Subcutaneous abdominal adipose tissue (tissue), 5 donors: ENCODE data around the gene SRSF1.
A peak's percentile ranks its signal among the peaks of the same experiment; 100 is the strongest.

ENCODE experiments used
- H3K27ac ChIP-seq: one replicate; pipeline ENCODE4 v1.7.0; 2013; ENCODE audit warnings: low read depth, mild to moderate bottlenecking, inconsistent platforms, low read length, moderate library complexity
- H3K27me3 ChIP-seq, 5 donors: one replicate each; pipeline ENCODE4 v1.7.0; 2013; ENCODE audit warnings: low read length in 5 of 5, inconsistent platforms in 1 of 5; ENCODE audit not compliant: control insufficient read depth in 5 of 5, insufficient read depth in 4 of 5
- H3K36me3 ChIP-seq, 5 donors: one replicate each; pipeline ENCODE4 v1.7.0; 2013; ENCODE audit warnings: low read length in 5 of 5; ENCODE audit not compliant: control insufficient read depth in 5 of 5, insufficient read depth in 5 of 5
- H3K4me1 ChIP-seq, 5 donors: one replicate each; pipeline ENCODE4 v1.7.0; 2013; ENCODE audit warnings: low read length in 5 of 5, mild to moderate bottlenecking in 3 of 5, moderate library complexity in 1 of 5; ENCODE audit not compliant: control insufficient read depth in 5 of 5, insufficient read depth in 5 of 5
- H3K4me3 ChIP-seq, 5 donors: one replicate each; pipeline ENCODE4 v1.7.0; 2013; ENCODE audit warnings: low read length in 5 of 5, low read depth in 1 of 5
- H3K9ac ChIP-seq, 5 donors: one replicate each; pipeline ENCODE4 v1.7.0; 2013; ENCODE audit warnings: low read length in 5 of 5, mild to moderate bottlenecking in 4 of 5, moderate library complexity in 3 of 5
- H3K9me3 ChIP-seq, 5 donors: one replicate each; pipeline ENCODE4 v1.7.0; 2013; ENCODE audit warnings: low read length in 5 of 5; ENCODE audit not compliant: control insufficient read depth in 5 of 5
- donor health status: healthy.
- donor health status: healthy.
- donor health status: healthy.
- donor health status: healthy.
- donor health status: healthy.

The SRSF1 gene, protein sequence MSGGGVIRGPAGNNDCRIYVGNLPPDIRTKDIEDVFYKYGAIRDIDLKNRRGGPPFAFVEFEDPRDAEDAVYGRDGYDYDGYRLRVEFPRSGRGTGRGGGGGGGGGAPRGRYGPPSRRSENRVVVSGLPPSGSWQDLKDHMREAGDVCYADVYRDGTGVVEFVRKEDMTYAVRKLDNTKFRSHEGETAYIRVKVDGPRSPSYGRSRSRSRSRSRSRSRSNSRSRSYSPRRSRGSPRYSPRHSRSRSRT

DNA sequence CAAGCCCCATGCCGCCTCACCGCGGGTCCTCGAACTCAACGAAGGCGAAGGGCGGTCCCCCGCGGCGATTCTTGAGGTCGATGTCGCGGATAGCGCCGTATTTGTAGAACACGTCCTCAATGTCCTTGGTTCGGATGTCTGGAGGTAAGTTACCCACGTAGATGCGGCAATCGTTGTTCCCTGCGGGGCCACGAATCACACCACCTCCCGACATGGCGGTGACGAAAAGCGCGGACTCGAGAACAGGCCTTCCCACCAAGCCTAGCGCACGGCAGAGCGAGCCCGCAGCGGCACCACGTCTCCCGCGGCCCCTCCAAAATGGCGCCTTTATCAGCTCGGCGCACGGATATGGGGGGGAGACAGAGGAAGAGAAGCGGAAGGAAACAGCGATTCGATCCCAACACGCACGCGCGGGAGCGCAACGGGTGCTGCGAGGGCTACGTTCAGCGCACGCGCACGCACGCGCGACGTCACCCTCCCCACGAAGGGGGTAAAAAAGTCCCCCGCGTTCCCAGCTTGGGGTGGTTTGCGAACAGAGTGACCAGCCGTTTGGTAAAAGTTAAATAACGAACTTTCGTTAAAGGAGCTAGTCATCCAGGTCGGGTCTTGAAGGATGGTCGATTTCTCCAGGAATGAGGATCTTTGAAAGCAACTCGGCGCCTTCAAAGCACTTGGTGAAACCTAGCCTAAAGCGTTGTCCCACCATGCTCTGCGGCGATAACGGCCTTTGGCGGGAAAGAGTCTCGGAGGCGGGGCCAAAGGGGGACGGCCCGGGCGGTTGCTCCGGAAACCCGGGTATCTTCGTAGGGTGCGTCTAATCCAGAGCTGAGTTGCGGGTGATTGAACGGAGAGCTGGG is at the start of gene SRSF1:
Gene SRSF1 (minus strand): TSS at position 323 of the 857 bp plus-strand sequence. CDS start 109 bp downstream, at position 214.
- peak within 1 kb of the TSS; percentile 99 for H3K27ac ChIP-seq
- peak within 1 kb of the TSS; percentile 80 to 100 (median 99) for H3K4me3 ChIP-seq
- H3K9me3 ChIP-seq = no peaks in the 10 kb centered on the region
- peaks cover 25 to 35% (median 30%) of the 10 kb centered on the region in 5 donors for H3K36me3 ChIP-seq
- H3K27me3 ChIP-seq = no peaks in the 10 kb centered on the region
- H3K9ac ChIP-seq = peak within 1 kb of the TSS; percentile 91 to 100 (median 99)
- peaks cover 4 to 36% (median 33%) of the 10 kb centered on the region in 5 donors for H3K4me1 ChIP-seq

DNA sequence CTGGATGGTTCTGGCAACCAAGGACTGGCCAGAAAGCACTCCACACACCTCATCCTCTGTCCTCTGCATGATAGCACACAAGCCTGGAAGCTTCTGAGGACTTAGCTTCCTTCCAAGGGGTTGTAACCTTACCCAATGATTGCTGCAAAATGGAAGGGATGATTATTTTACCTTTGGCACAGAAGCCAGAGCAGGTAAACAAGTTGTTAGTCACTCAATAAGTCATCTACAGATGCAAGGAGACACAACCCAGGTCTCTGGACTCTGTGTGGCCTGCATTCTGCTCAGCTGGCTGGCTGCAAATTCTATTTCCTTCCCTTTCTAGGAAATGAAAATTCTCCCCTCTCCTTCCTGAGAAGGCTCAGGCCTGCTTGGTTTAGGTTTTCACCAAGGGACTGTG is 49.4 kb upstream of the SRSF1 start:
- no peak overlapping the region for H3K9ac ChIP-seq
- no peak overlapping the region for H3K27ac ChIP-seq
- H3K4me3 ChIP-seq = no peak overlapping the region
- peaks cover 3 to 9% (median 5%) of the 10 kb centered on the region in 5 donors for H3K27me3 ChIP-seq
- H3K36me3 ChIP-seq = no peaks in the 10 kb centered on the region
- H3K4me1 ChIP-seq = peaks cover 0 to 9% (median 2%) of the 10 kb centered on the region in 5 donors
- no peaks in the 10 kb centered on the region for H3K9me3 ChIP-seq

DNA sequence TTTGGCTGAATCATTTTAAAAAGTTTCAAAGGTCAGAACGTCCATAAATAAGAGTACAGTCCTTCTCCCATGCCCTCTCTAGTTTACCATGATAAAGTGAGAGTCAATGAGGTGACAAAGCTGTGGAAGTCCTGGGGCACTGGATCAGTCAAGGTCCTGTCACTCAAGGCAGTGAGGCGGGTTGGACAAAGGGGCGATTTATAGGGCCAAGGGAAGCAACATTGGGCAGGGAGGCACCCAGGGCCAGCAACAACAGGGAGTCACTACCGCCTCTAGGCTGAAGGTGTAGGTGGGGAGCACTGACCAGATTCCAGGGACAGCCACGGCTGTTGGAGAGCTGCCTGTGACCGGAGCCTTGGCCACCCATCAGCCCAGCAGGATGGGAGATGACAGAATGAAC is 47.6 kb upstream of the SRSF1 start:
- no peak overlapping the region for H3K9ac ChIP-seq
- no peaks in the 10 kb centered on the region for H3K36me3 ChIP-seq
- no peak overlapping the region for H3K27ac ChIP-seq
- H3K27me3 ChIP-seq = peaks cover 0 to 6% (median 2%) of the 10 kb centered on the region in 5 donors
- H3K4me3 ChIP-seq = no peak overlapping the region
- H3K4me1 ChIP-seq = no peaks in the 10 kb centered on the region
- no peaks in the 10 kb centered on the region for H3K9me3 ChIP-seq

- H3K27me3 ChIP-seq = peaks cover 0 to 2% (median 0%) of the 10 kb centered on the region in 5 donors
- H3K9me3 ChIP-seq = no peaks in the 10 kb centered on the region
- no peak overlapping the region for H3K9ac ChIP-seq
- H3K36me3 ChIP-seq = no peaks in the 10 kb centered on the region
- H3K27ac ChIP-seq = no peak overlapping the region
- H3K4me1 ChIP-seq = no peaks in the 10 kb centered on the region
- H3K4me3 ChIP-seq = no peak overlapping the region
These were observed 46.1 kb upstream of the SRSF1 start for GRCh38 chr17:58052945-58053715.

DNA sequence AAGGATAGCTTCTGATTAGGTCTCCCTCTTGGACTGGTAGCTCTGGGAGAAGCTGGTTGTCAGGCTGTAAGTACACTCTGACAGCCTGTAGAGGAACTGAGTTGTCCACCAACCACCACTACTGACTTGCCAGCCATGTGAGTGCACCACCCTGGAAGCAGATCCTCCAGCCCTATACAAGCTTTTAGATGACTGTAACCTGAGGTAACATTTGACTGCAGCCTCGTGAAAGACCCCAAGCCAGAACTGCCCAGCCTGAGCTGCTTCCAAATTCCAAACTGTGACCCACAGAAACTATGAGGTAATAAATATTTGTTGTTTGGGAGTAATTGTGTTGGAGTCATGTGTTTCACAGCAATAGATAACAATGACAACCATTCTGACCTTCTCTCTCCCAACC is 45.4 kb upstream of the SRSF1 start:
- Histone ChIP-seq H3K36me3 (no peaks in the 10 kb centered on the region), H3K27me3 (peaks cover 0 to 2% (median 0%) of the 10 kb centered on the region in 5 donors), H3K4me1 (no peaks in the 10 kb centered on the region), H3K9me3 (no peaks in the 10 kb centered on the region), H3K9ac (no peak overlapping the region), H3K4me3 (no peak overlapping the region), H3K27ac (no peak overlapping the region)

GRCh38 chr17:58051468-58051867 is 44.4 kb upstream of the SRSF1 start:
- Histone ChIP-seq H3K4me1 (no peaks in the 10 kb centered on the region), H3K4me3 (no peak overlapping the region), H3K9me3 (no peaks in the 10 kb centered on the region), H3K36me3 (no peaks in the 10 kb centered on the region), H3K9ac (no peak overlapping the region), H3K27ac (no peak overlapping the region), H3K27me3 (peaks cover 0 to 5% (median 0%) of the 10 kb centered on the region in 5 donors)

GRCh38 chr17:58050966-58051365 is 43.9 kb upstream of the SRSF1 start:
- no peaks in the 10 kb centered on the region for H3K9me3 ChIP-seq
- H3K9ac ChIP-seq = no peak overlapping the region
- no peaks in the 10 kb centered on the region for H3K4me1 ChIP-seq
- H3K27ac ChIP-seq = no peak overlapping the region
- no peak overlapping the region for H3K4me3 ChIP-seq
- H3K27me3 ChIP-seq = peaks cover 0 to 8% (median 0%) of the 10 kb centered on the region in 5 donors
- H3K36me3 ChIP-seq = no peaks in the 10 kb centered on the region

DNA sequence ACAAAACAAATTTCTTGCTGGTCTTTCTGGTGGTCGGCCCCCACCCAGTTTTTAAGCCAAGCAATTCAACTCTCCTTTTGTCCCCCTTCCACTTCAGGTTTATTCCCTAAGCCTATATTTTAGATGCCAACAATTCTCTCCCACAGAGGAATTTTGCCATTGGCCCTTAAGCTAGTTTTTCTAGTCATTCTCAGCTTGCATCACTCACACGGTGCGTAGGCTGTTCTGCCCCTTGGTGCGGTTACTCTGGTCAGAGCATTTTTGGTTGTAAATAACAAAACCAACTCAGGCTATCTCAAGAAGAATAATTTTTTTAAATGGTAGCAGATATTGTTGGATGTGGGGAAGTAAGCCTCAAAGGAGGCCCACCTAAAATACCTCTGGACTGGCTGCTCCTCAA is 42.5 kb upstream of the SRSF1 start:
- Histone ChIP-seq H3K27me3 (peaks cover 0 to 8% (median 0%) of the 10 kb centered on the region in 5 donors), H3K4me3 (no peak overlapping the region), H3K9ac (no peak overlapping the region), H3K27ac (no peak overlapping the region), H3K9me3 (no peaks in the 10 kb centered on the region), H3K36me3 (no peaks in the 10 kb centered on the region), H3K4me1 (no peaks in the 10 kb centered on the region)

DNA sequence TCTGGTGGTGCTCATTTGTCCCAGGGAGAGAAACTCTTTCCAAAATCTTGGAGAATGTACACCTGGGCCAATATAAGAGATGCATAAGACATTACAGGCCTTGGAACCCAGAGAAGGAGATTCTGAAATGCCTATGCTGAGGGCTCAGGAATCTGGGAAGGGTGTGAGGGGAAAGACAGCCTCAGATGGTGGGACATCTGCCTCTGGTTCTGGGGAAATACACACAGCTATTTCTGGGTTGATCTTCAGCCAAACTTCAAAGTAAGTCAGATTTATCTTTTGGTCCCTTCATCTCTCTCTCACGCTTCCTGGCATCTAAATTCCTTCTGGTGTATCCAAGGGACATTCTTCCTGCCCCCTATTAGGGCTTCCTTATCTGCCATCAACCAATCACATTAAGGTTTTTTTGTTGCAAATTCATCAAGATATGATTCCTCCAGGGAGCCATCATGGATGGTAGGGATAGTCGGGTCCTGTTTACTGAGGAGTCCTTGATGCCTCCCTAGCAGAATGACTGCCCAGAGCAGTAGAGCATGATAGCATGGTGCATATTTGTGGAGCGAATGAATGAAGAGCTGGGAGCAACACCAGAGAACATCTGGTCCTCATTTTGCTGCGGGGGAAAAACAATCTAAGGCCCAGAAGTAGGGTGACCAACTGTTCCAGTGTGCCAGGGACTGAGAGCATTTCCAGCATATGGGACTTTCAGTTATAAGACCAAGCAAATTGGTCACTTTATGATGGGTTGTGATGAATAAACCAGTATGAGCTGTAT is 40.5 kb upstream of the SRSF1 start:
- Histone ChIP-seq H3K27me3 (peaks cover 0 to 9% (median 3%) of the 10 kb centered on the region in 5 donors), H3K27ac (no peak overlapping the region), H3K9me3 (no peaks in the 10 kb centered on the region), H3K9ac (no peak overlapping the region), H3K36me3 (no peaks in the 10 kb centered on the region), H3K4me3 (no peak overlapping the region), H3K4me1 (no peaks in the 10 kb centered on the region)
